ENCODE measurements around the gene FNBP1.

GRCh38 chr9:129852579-129852978 is 190.4 kb downstream of the FNBP1 start:
- no peak for TF ChIP-seq PKNOX1 (IDR thresholded peaks at IDR 0.05)
- TF ChIP-seq ELF4 (IDR thresholded peaks at IDR 0.05) = no peak
- TF ChIP-seq BHLHE40 (IDR thresholded peaks at IDR 0.05; ENCODE audit: borderline replicate concordance) = no peak
- TF ChIP-seq SUZ12 (IDR thresholded peaks at IDR 0.05) = no peak
- TF ChIP-seq SP1 (IDR thresholded peaks at IDR 0.05) = no peak
- TF ChIP-seq TARDBP (IDR thresholded peaks at IDR 0.05) = no peak
- TF ChIP-seq ARNT (IDR thresholded peaks at IDR 0.05) = no peak
- TF ChIP-seq FOXA1 (IDR thresholded peaks at IDR 0.05) = no peak
- no peak for TF ChIP-seq ZNF384 (IDR thresholded peaks at IDR 0.05)
- TF ChIP-seq FOXK2 (IDR thresholded peaks at IDR 0.05) = no peak
- no peak for TF ChIP-seq NFRKB (IDR thresholded peaks at IDR 0.05)
- no peak for TF ChIP-seq FOXM1 (IDR thresholded peaks at IDR 0.05; ENCODE audit: borderline replicate concordance)
- no peak for TF ChIP-seq HDGF (IDR thresholded peaks at IDR 0.05; ENCODE audit: borderline replicate concordance)
